NCI-H510A treated with DMSO at 0.1 percent for 48 hours (cell line): ENCODE results near the gene CCDC120.

Source experiments
- DNase-seq: peaks from one replicate; lab custom pipeline; 2025; lab: John Stamatoyannopoulos, UW

CCDC120 gene

GRCh38 chrX:49058794-49059193 is at the start of gene CCDC120:
Gene CCDC120 (plus strand): TSS chrX:49058999. CDS start chrX:49062042, 3,043 bp downstream.
- DNase-seq, result peak; percentile 17

- DNase-seq, result no peak
Measured at GRCh38 chrX:49019050-49019449, 39.7 kb upstream of the CCDC120 start.

GRCh38 chrX:49019599-49020249 is 39.1 kb upstream of the CCDC120 start:
- no peak for DNase-seq

GRCh38 chrX:49029876-49030275 is 28.9 kb upstream of the CCDC120 start:
- no peak for DNase-seq

- no peak for DNase-seq
Measured at GRCh38 chrX:49030283-49030682, 28.5 kb upstream of the CCDC120 start.

- DNase-seq, result no peak
Measured at GRCh38 chrX:49037883-49038475, 20.8 kb upstream of the CCDC120 start.

- DNase-seq, result peak; percentile 55
Measured at GRCh38 chrX:49039598-49040375, 19.0 kb upstream of the CCDC120 start.

GRCh38 chrX:49040376-49040955 is 18.3 kb upstream of the CCDC120 start:
- DNase-seq, result no peak

GRCh38 chrX:49041744-49042580 is 16.8 kb upstream of the CCDC120 start:
- peak; percentile 21 for DNase-seq

- DNase-seq, result no peak
Measured at GRCh38 chrX:49042581-49043219, 16.1 kb upstream of the CCDC120 start.

GRCh38 chrX:49043220-49043986 is 15.4 kb upstream of the CCDC120 start, which contains the start of gene TFE3:
Gene TFE3 (minus strand): TSS chrX:49043357. CDS start chrX:49043226, 131 bp downstream.
- peak; percentile 98 for DNase-seq

- no peak for DNase-seq
Measured at GRCh38 chrX:49043987-49044281, 14.9 kb upstream of the CCDC120 start.

- DNase-seq, result peak; percentile 44
Measured at GRCh38 chrX:49053223-49054072, 5.4 kb upstream of the CCDC120 start.

GRCh38 chrX:49054073-49054762 is 4.6 kb upstream of the CCDC120 start:
- DNase-seq, result no peak

GRCh38 chrX:49059201-49059600 is 402 bp downstream of the CCDC120 start:
- DNase-seq, result no peak

- DNase-seq, result no peak
Measured at GRCh38 chrX:49059681-49060085, 884 bp downstream of the CCDC120 start.

- no peak for DNase-seq
Measured at GRCh38 chrX:49060914-49061313, 2.1 kb downstream of the CCDC120 start.

GRCh38 chrX:49061490-49061889 is 2.7 kb downstream of the CCDC120 start:
- no peak for DNase-seq

- no peak for DNase-seq
Measured at GRCh38 chrX:49061916-49062315, 3.1 kb downstream of the CCDC120 start.
